ENCODE measurements around the gene RTN3.
"Not testable (repeated sequence)": the region's sequence is repeated elsewhere in the genome, so short reads cannot be mapped to it uniquely, and the experiment has no call there.

RTN3 gene, protein sequence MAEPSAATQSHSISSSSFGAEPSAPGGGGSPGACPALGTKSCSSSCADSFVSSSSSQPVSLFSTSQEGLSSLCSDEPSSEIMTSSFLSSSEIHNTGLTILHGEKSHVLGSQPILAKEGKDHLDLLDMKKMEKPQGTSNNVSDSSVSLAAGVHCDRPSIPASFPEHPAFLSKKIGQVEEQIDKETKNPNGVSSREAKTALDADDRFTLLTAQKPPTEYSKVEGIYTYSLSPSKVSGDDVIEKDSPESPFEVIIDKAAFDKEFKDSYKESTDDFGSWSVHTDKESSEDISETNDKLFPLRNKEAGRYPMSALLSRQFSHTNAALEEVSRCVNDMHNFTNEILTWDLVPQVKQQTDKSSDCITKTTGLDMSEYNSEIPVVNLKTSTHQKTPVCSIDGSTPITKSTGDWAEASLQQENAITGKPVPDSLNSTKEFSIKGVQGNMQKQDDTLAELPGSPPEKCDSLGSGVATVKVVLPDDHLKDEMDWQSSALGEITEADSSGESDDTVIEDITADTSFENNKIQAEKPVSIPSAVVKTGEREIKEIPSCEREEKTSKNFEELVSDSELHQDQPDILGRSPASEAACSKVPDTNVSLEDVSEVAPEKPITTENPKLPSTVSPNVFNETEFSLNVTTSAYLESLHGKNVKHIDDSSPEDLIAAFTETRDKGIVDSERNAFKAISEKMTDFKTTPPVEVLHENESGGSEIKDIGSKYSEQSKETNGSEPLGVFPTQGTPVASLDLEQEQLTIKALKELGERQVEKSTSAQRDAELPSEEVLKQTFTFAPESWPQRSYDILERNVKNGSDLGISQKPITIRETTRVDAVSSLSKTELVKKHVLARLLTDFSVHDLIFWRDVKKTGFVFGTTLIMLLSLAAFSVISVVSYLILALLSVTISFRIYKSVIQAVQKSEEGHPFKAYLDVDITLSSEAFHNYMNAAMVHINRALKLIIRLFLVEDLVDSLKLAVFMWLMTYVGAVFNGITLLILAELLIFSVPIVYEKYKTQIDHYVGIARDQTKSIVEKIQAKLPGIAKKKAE

DNA sequence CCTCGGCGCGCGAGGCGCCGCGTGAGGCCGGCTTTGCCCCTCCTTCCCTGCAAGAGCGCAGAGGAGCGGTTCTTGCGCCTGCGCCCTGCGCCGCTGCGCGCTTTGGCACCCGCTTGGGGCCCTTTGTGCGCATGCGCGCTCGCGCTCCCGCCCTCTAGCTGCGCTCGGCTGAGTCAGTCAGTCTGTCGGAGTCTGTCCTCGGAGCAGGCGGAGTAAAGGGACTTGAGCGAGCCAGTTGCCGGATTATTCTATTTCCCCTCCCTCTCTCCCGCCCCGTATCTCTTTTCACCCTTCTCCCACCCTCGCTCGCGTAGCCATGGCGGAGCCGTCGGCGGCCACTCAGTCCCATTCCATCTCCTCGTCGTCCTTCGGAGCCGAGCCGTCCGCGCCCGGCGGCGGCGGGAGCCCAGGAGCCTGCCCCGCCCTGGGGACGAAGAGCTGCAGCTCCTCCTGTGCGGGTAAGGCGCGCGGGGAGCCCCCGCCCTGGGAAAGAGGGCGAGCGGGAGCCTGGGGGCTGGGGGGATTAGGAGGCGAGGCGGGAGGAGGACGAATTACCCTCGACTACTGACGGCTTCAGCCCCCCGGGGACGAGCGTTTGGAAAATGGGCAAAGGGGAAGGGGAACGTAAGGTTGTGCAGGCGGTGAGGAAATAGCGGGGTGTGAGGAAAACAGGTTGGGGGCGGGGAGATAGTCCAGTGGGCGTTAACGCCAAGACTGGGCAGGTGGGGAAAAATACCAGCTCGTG lies at the start of gene RTN3:
Gene RTN3 (plus strand): TSS at position 180 of the 745 bp plus-strand sequence. CDS start 137 bp downstream, at position 317.
- DNase-seq: peak; percentile 90

- DNase-seq: no peak
Observed at GRCh38 chr11:63635762-63636465, 45.4 kb upstream of the RTN3 start.

GRCh38 chr11:63638436-63638835 lies 42.9 kb upstream of the RTN3 start:
- DNase-seq: not testable (repeated sequence)

DNA sequence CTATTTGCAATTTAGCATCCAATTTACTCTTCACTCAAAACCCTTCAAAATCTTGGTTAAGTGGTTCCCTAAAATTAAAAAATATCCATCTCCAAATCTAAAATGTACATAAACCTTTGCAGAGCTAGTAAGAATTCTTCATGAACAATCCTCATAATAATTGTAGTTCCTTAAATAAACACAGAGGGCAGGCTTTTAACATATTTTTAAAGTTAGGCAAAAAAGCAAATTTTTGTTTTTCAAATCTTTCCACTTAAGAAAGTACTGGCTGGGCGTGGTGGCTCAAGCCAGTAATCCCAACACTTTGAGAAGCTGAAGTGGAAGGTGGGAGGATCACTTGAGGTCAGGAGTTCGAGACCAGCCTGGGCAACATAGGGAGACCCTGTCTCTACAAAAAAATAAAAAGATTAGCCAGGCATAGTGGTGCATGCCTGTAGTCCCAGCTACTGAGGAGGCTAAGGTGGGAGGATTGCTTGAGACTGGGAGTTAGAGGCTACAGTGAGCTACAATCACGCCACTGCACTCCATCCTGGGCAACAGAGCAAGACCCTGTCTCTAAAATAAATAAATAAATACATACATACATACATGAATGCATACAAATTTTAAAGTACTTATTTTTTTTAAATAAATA lies 42.0 kb upstream of the RTN3 start:
- no peak for DNase-seq

DNA sequence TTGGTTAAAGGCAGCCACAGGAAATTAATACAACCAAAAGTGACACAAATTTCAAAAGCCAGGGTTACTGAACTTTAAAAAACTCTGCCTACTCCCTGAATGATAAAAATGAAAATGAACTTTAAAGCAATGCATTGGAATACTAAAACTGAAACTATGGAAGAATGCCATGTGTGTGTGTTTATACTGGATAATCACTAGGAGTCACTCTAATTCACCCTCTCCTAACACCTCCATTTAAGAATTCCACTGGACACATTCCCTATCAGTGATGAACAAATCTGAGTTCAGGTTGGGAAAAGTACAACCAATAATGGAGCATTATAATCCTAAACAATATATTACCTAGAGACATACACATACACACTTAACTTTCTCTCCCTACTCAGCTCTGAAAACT lies 39.6 kb upstream of the RTN3 start:
- no peak for DNase-seq

DNA sequence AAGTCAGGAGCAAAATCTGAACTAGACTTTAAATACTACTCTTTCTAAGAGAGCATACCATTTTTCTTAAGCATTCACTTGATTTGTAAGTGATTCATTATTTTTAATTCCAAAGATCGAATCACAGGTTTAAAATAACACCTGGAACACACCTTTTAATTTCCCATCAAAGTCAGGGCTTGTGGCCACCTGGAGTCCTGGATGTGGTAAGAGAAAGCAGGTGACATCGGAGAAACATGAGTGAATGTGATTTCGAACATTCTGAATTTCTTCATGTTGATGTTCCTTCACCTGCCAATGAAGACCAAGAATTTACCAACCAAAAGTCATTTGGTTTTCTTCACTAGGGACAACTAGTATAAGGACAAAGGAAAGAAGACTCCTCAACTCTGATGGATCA lies 38.1 kb upstream of the RTN3 start:
- no peak for DNase-seq

- DNase-seq: no peak
Observed at GRCh38 chr11:63652671-63653070, 28.6 kb upstream of the RTN3 start.

DNA sequence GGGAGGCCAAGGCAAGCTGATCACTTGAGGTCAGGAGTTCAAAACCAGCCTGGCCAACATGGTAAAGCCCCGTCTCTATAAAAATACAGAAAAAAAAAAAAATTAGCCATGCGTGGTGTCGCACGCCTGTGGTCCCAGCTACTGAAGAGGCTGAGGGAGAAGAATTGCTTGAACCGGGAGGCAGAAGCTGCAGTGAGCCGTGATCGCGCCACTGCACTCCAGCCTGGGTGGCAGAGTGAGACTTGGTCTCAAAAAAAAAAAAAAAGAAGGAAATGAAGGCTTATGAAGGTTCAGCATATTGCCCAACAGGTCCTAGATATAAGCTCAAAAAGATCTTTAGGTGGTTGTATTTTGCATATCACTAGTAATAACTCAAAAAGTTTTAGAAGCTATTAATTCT lies 20.3 kb upstream of the RTN3 start:
- DNase-seq: no peak

- DNase-seq: no peak
Observed at GRCh38 chr11:63663809-63664208, 17.5 kb upstream of the RTN3 start.

GRCh38 chr11:63666874-63667273 lies 14.4 kb upstream of the RTN3 start:
- DNase-seq: no peak

GRCh38 chr11:63667995-63668795 lies 13.1 kb upstream of the RTN3 start:
- no peak for DNase-seq

DNA sequence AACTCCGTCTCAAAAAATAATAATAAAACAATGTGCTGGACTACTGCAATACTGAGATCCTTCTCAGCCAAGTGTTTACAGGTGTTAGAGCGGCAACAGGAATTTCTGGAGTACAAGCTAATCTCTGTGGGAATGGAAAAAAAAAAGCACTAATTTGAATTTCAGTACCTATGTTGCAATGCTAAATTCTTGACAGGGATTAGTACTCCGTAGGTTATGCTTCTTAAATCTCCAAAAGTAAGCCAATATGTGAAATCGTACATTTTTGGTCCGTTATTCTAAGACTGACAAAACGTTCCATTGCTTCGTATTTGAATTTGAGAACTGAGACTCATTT lies 11.2 kb upstream of the RTN3 start:
- no peak for DNase-seq

GRCh38 chr11:63670433-63671321 lies 10.6 kb upstream of the RTN3 start:
- DNase-seq: no peak

GRCh38 chr11:63671322-63672155 lies 9.8 kb upstream of the RTN3 start, which contains the start of gene ATL3:
ATL3 (minus strand) TSS chr11:63671376; CDS start chr11:63671335, 41 bp downstream.
- peak; percentile 52 for DNase-seq

DNA sequence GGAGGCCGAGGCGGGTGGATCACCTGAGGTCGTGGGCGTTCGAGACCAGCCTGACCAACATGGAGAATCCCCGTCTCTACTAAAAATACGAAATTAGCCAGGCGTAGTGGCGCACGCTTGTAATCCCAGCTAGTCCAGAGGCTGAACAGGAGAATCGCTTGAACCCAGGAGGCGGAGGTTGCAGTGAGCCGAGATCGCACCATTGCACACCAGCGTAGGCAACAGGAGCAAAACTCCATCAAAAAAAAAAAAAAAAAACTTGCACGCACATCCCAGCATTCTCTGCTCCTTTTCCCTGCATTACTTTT lies 9.2 kb upstream of the RTN3 start:
- DNase-seq: no peak

GRCh38 chr11:63672936-63673539 lies 8.3 kb upstream of the RTN3 start:
- DNase-seq: no peak

- DNase-seq: no peak
Observed at GRCh38 chr11:63673579-63673978, 7.7 kb upstream of the RTN3 start.

- DNase-seq: peak; percentile 65
Observed at GRCh38 chr11:63680834-63681320, 423 bp upstream of the RTN3 start.
